Bronchial epithelial cell (primary cell): Measurements from ENCODE around the gene KLF18. TPM values are rescaled to one million over a fixed set of nuclear protein-coding genes. Genes with fewer than 3 reads are reported as not detected.

Experiments used
- DNase-seq: peaks from one replicate; pipeline ENCODE4 v3.0.0-alpha.2; 2010; ENCODE audit warnings: low read depth
- FAIRE-seq: peaks from 2 replicates; lab custom pipeline; 2011; peaks lifted over from hg19 to GRCh38; lab: Jason Lieb, UNC
- H3K27me3 ChIP-seq: 2 replicates; pipeline ENCODE4 v1.5.1; 2011; ENCODE audit warnings: low read length; ENCODE audit not compliant: control insufficient read depth, insufficient read depth
- H3K36me3 ChIP-seq: 2 replicates; pipeline ENCODE4 v1.5.1; 2011; ENCODE audit warnings: low read length; ENCODE audit not compliant: control insufficient read depth, insufficient read depth
- H3K4me3 ChIP-seq: 2 replicates; pipeline ENCODE4 v1.5.1; 2011; ENCODE audit warnings: mild to moderate bottlenecking, low read depth, low read length, control low read depth
- CTCF ChIP-seq: IDR thresholded peaks from 2 replicates; pipeline ENCODE4 v1.5.1; 2011; ENCODE audit warnings: mild to moderate bottlenecking, moderate library complexity, low read length, control low read depth, inconsistent platforms; ENCODE audit not compliant: insufficient read depth, severe bottlenecking
- total RNA-seq: library from RNA; depleted of rRNA; stranded (reverse); fragments of >200 nt; gene quantifications from 2 replicates; pipeline ENCODE4 v1.2.1, GENCODE V29; 2014

Gene KLF18
- total RNA-seq, 1 donor from 2014 or later = not detected

GRCh38 chr1:44134071-44134920 lies 7.1 kb downstream of the KLF18 start:
- no peak for TF ChIP-seq CTCF
- no peaks in the 10 kb centered on the region for H3K36me3 ChIP-seq
- no peak overlapping the region for H3K4me3 ChIP-seq
- DNase-seq = no peak
- H3K27me3 ChIP-seq = peaks cover 2% of the 10 kb centered on the region
- FAIRE-seq = no peak

- Histone ChIP-seq H3K4me3 (no peak overlapping the region), H3K27me3 (peaks cover 1% of the 10 kb centered on the region), H3K36me3 (no peaks in the 10 kb centered on the region)
- DNase-seq (no peak), FAIRE-seq (no peak)
- TF ChIP-seq CTCF = no peak
These were observed 10.0 kb downstream of the KLF18 start for GRCh38 chr1:44131411-44131810.

GRCh38 chr1:44129616-44130500 lies 11.6 kb downstream of the KLF18 start:
- TF ChIP-seq CTCF = no peak
- FAIRE-seq (no peak), DNase-seq (no peak)
- no peaks in the 10 kb centered on the region for H3K36me3 ChIP-seq
- H3K27me3 ChIP-seq = peaks cover 1% of the 10 kb centered on the region
- H3K4me3 ChIP-seq = no peak overlapping the region

- Histone ChIP-seq H3K36me3 (no peaks in the 10 kb centered on the region), H3K27me3 (no peaks in the 10 kb centered on the region), H3K4me3 (no peak overlapping the region)
- DNase-seq = no peak
- FAIRE-seq = peak; percentile 89
- no peak for TF ChIP-seq CTCF
These were observed 21.0 kb downstream of the KLF18 start for GRCh38 chr1:44120398-44120949.

GRCh38 chr1:44119525-44119924 lies 21.9 kb downstream of the KLF18 start:
- Histone ChIP-seq H3K36me3 (no peaks in the 10 kb centered on the region), H3K27me3 (no peaks in the 10 kb centered on the region), H3K4me3 (no peak overlapping the region)
- FAIRE-seq (no peak), DNase-seq (no peak)
- no peak for TF ChIP-seq CTCF
